Common myeloid progenitor, CD34-positive (primary cell): ENCODE results near the gene RXFP2.
A peak's percentile ranks its signal among the peaks of the same experiment; 100 is the strongest.

Experiments
- CTCF ChIA-PET: fragments of 350-600 bp; sonication (Branson Sonifier 250); formaldehyde crosslinking; loops from one replicate; lab custom pipeline; 2021; ENCODE audit warnings: antibody characterized with exemption; lab: Charles Lee
- POLR2A ChIA-PET: fragments of 350-600 bp; sonication (Branson Sonifier 250); formaldehyde crosslinking; loops from one replicate; lab custom pipeline; 2021; ENCODE audit warnings: antibody characterized with exemption; lab: Charles Lee
- DNase-seq, 3 donors: peaks; one replicate each; pipeline versions ENCODE4 v3.0.0 to v3.0.0-alpha.2; 2013
- H3K27ac ChIP-seq, 2 experiments: 1 replicate in 1 of 2; 2 replicates in 1 of 2; pipeline ENCODE4 v1.7.0; 2013; ENCODE audit warnings: inconsistent platforms in 2 of 2, low read length in 2 of 2, mild to moderate bottlenecking in 2 of 2, low read depth in 1 of 2, moderate library complexity in 1 of 2; ENCODE audit not compliant: severe bottlenecking in 2 of 2, insufficient read depth in 1 of 2, poor library complexity in 1 of 2
- H3K27me3 ChIP-seq, 5 experiments: replicated peaks in 2 of 5; 1 replicate in 3 of 5; 2 replicates in 2 of 5; pipeline versions ENCODE4 v1.6.1 to v1.7.0; 2013; ENCODE audit warnings: low read length in 4 of 5, mild to moderate bottlenecking in 2 of 5, moderate library complexity in 2 of 5, inconsistent platforms in 1 of 5; ENCODE audit not compliant: insufficient read depth in 5 of 5, control insufficient read depth in 4 of 5
- H3K36me3 ChIP-seq, 4 experiments: 1 replicate in 2 of 4; 2 replicates in 2 of 4; pipeline versions ENCODE4 v1.6.1 to v1.7.0; 2013; ENCODE audit warnings: low read length in 3 of 4, control low read depth in 1 of 4, mild to moderate bottlenecking in 1 of 4; ENCODE audit not compliant: control insufficient read depth in 4 of 4, insufficient read depth in 4 of 4
- H3K4me1 ChIP-seq, 4 experiments: 1 replicate in 3 of 4; 2 replicates in 1 of 4; pipeline versions ENCODE4 v1.6.1 to v1.7.1; 2013; ENCODE audit warnings: low read length in 3 of 4, mild to moderate bottlenecking in 3 of 4, control low read depth in 1 of 4, inconsistent platforms in 1 of 4, moderate library complexity in 1 of 4; ENCODE audit not compliant: control insufficient read depth in 4 of 4, insufficient read depth in 4 of 4; ENCODE audit errors: control extremely low read depth in 1 of 4
- H3K4me3 ChIP-seq, 7 experiments: 1 replicate in 4 of 7; 2 replicates in 3 of 7; pipeline versions ENCODE4 v1.5.1 to v1.7.0; 2013; ENCODE audit warnings: mild to moderate bottlenecking in 7 of 7, low read length in 6 of 7, moderate library complexity in 6 of 7, inconsistent platforms in 2 of 7, low read depth in 2 of 7, control low read depth in 1 of 7; ENCODE audit not compliant: insufficient read depth in 4 of 7, control insufficient read depth in 1 of 7; ENCODE audit errors: extremely low read depth in 1 of 7
- H3K9me3 ChIP-seq, 5 experiments: 1 replicate in 4 of 5; 2 replicates in 1 of 5; pipeline versions ENCODE4 v1.6.1 to v1.7.1; 2013; ENCODE audit warnings: low read length in 4 of 5, mild to moderate bottlenecking in 2 of 5, inconsistent platforms in 1 of 5, low read depth in 1 of 5, moderate library complexity in 1 of 5; ENCODE audit not compliant: control insufficient read depth in 4 of 5, insufficient read depth in 2 of 5; ENCODE audit errors: control extremely low read depth in 1 of 5
- WGBS: methylation state at CpG from one replicate; pipeline ENCODE4 v1.1.5; 2013; ENCODE audit not compliant: insufficient coverage; 5-methylcytosine and 5-hydroxymethylcytosine counted together

RXFP2 gene

GRCh38 chr13:31797154-31797775 lies 57.9 kb downstream of the RXFP2 start:
- Histone ChIP-seq H3K36me3 (no peaks in the 10 kb centered on the region), H3K27ac (no peak overlapping the region), H3K9me3 (no peaks in the 10 kb centered on the region), H3K4me3 (no peak overlapping the region), H3K27me3 (no peaks in the 10 kb centered on the region), H3K4me1 (peaks cover 2 to 15% (median 4%) of the 10 kb centered on the region in 4 experiments)
- POLR2A ChIA-PET = no interaction called here
- no CpG with 5 or more reads among the region's 7 CpGs for WGBS
- no peak for DNase-seq
- CTCF ChIA-PET = no interaction called here

GRCh38 chr13:31798189-31798588 lies 58.9 kb downstream of the RXFP2 start:
- no peak for DNase-seq
- Histone ChIP-seq H3K4me3 (no peak overlapping the region), H3K4me1 (peaks cover 10 to 24% (median 13%) of the 10 kb centered on the region in 4 experiments), H3K27me3 (no peaks in the 10 kb centered on the region), H3K9me3 (no peaks in the 10 kb centered on the region), H3K27ac (no peak overlapping the region), H3K36me3 (no peaks in the 10 kb centered on the region)
- ChIA-PET CTCF (no interaction called here), POLR2A (no interaction called here)
- WGBS = 87% methylated on average over 3 of the region's 4 CpGs

- WGBS = 84% methylated on average over 5 of the region's 6 CpGs
- CTCF ChIA-PET = no interaction called here
- Histone ChIP-seq H3K9me3 (no peaks in the 10 kb centered on the region), H3K36me3 (no peaks in the 10 kb centered on the region), H3K27ac (no peak overlapping the region), H3K4me3 (no peak overlapping the region), H3K27me3 (no peaks in the 10 kb centered on the region), H3K4me1 (peaks cover 10 to 35% (median 23%) of the 10 kb centered on the region in 4 experiments)
- POLR2A ChIA-PET = no interaction called here
- peak in 2 of 3 donors; percentile 33 to 46 for DNase-seq
Observed at GRCh38 chr13:31801088-31801487, 61.8 kb downstream of the RXFP2 start.

GRCh38 chr13:31803311-31803710 lies 64.0 kb downstream of the RXFP2 start:
- H3K4me1 ChIP-seq = peaks cover 10 to 47% (median 26%) of the 10 kb centered on the region in 4 experiments
- peak overlapping the region; percentile 23 to 65 for H3K27ac ChIP-seq
- peak overlapping the region in 2 of 7 experiments; percentile 32 to 33 for H3K4me3 ChIP-seq
- ChIA-PET CTCF (no interaction called here), POLR2A (no interaction called here)
- H3K9me3 ChIP-seq = no peaks in the 10 kb centered on the region
- DNase-seq = peak; percentile 16 to 81 (median 69)
- WGBS = no CpG with 5 or more reads among the region's 1 CpG
- H3K27me3 ChIP-seq = no peaks in the 10 kb centered on the region
- H3K36me3 ChIP-seq = no peaks in the 10 kb centered on the region

DNA sequence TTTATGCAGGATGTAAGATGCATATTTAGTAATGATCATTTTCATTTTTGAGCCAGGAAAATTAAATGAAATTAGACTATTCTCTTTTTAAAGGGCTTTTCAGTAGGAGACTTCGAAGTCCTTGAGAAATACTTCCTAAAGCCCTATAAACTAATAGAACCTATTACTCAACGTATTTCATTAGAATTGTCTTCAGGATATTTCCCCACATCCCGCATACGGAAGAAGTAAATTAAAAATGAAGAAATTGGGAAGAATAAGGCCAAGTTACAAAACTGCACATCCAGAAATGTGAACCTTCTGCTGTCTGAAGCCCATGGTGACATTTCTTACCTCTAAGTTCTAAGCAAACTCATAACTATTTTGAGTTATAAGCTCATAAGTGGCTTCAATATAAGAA lies 66.5 kb downstream of the RXFP2 start:
- WGBS = no CpG with 5 or more reads among the region's 4 CpGs
- ChIA-PET CTCF (no interaction called here), POLR2A (no interaction called here)
- H3K4me3 ChIP-seq = no peak overlapping the region
- H3K9me3 ChIP-seq = peaks cover 0 to 16% (median 8%) of the 10 kb centered on the region in 5 experiments
- H3K27me3 ChIP-seq = no peaks in the 10 kb centered on the region
- peaks cover 10 to 47% (median 26%) of the 10 kb centered on the region in 4 experiments for H3K4me1 ChIP-seq
- DNase-seq = no peak
- no peaks in the 10 kb centered on the region for H3K36me3 ChIP-seq
- no peak overlapping the region for H3K27ac ChIP-seq

GRCh38 chr13:31807090-31807541 lies 67.8 kb downstream of the RXFP2 start:
- ChIA-PET POLR2A (no interaction called here), CTCF (interaction anchor here (1.0 kb wide), 1 partner anchor 8 kb away, joined by 4 read pairs; no protein-coding TSS in a partner anchor)
- no peaks in the 10 kb centered on the region for H3K36me3 ChIP-seq
- H3K27me3 ChIP-seq = no peaks in the 10 kb centered on the region
- no peak overlapping the region for H3K27ac ChIP-seq
- WGBS = 71% methylated on average over 2 of the region's 2 CpGs
- H3K9me3 ChIP-seq = peaks cover 1 to 18% (median 10%) of the 10 kb centered on the region in 5 experiments
- peaks cover 7 to 35% (median 23%) of the 10 kb centered on the region in 4 experiments for H3K4me1 ChIP-seq
- H3K4me3 ChIP-seq = no peak overlapping the region
- peak in 2 of 3 donors; percentile 76 to 80 for DNase-seq

DNA sequence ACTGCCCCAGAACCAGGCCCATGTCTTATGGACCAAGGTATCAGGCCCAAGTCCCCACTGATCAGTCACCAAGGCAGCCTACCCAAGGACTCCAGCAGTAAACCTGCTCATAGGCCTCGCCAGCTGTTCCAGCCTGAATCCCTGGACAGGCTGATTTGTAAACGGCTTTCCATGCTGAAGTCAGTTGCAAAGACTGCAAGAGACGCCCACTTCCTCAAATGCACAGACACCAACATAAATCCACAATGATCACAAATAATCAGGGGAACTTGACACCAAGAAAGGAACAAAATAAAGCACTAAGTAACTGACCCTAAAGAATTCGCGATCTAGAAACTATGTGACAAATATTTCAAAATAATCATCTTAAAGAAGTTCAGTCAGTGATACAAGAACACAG lies 75.2 kb downstream of the RXFP2 start:
- H3K27ac ChIP-seq = no peak overlapping the region
- CTCF ChIA-PET = no interaction called here
- no peaks in the 10 kb centered on the region for H3K36me3 ChIP-seq
- WGBS = 53% methylated on average over 3 of the region's 5 CpGs
- peaks cover 8 to 38% (median 14%) of the 10 kb centered on the region in 5 experiments for H3K9me3 ChIP-seq
- H3K27me3 ChIP-seq = no peaks in the 10 kb centered on the region
- POLR2A ChIA-PET = no interaction called here
- DNase-seq = peak in 1 of 3 donors; percentile 29
- no peak overlapping the region for H3K4me3 ChIP-seq
- H3K4me1 ChIP-seq = peaks cover 0 to 4% (median 0%) of the 10 kb centered on the region in 4 experiments
